Stimulated activated naive CD8-positive, alpha-beta T cell treated with anti-CD3 and anti-CD28 coated beads, Interleukin-15, amount 100 ng/mL, for 72 hours (primary cell): ENCODE measurements around the gene KLHDC3.

ENCODE experiments used
- ATAC-seq: fragments of 150-1000 bp; cut with Tn5 transposase; 2 replicates; pipeline ENCODE4 v1.10.0; 2021; ENCODE audit warnings: mild to moderate bottlenecking, moderate library complexity
- DNase-seq, 2 donors: peaks; one replicate each; pipeline ENCODE4 v3.0.0; 2021 to 2022
- H3K27ac Mint-ChIP-seq, 2 donors: one replicate each; pipeline ENCODE4 v1.8.0; 2022; ENCODE audit warnings: mild to moderate bottlenecking in 2 of 2, mixed read lengths in 2 of 2, moderate library complexity in 2 of 2
- H3K27me3 Mint-ChIP-seq: one replicate; pipeline ENCODE4 v1.8.0; 2022; ENCODE audit warnings: mixed read lengths
- H3K4me1 Mint-ChIP-seq: one replicate; pipeline ENCODE4 v1.8.0; 2022; ENCODE audit warnings: mild to moderate bottlenecking, mixed read lengths
- H3K4me3 Mint-ChIP-seq, 2 donors: one replicate each; pipeline ENCODE4 v1.8.0; 2022; ENCODE audit warnings: mild to moderate bottlenecking in 2 of 2, mixed read lengths in 2 of 2, moderate library complexity in 1 of 2
- H3K9me3 Mint-ChIP-seq, 2 donors: one replicate each; pipeline ENCODE4 v1.8.0; 2022; ENCODE audit warnings: mixed read lengths in 2 of 2

Gene KLHDC3

DNA sequence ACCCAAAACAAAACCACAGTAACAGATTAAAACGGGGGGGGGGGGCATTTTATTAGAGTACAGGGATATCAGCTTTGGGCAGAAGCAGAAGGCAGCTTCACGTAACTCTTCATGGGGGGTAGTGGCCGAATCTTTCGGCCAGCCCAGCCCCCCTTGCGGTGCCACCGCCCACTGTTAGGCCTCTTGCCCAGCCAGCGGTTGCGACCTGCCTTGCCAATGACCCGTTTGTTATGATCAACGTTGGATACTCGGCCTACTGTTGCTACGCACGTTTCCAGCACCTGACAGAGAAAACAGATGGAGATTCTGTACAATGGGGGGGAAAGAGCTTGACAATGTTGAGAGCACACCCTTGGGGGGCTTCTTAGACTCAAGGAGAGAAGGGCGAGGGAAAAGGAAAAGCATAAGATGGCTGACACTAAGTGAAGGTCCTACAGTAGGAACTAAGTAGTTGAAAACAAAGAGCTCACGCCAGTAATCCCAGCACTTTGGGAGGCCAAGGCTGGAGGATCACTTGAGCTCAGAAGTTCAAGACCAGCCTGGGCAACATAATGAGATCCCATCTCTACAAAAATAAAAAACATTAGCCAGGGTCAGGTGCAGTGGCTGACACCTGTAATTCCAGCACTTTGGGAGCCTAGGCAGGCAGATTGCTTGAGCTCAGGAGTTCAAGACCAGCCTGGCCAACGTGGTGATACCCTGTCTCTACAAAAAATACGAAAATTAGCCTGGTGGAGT, 40.3 kb downstream of the KLHDC3 start:
- DNase-seq: no peak
- Mint-ChIP-seq H3K27me3 (no peaks in the 10 kb centered on the region), H3K4me1 (peaks cover 67% of the 10 kb centered on the region), H3K27ac (peak overlapping the region; percentile 98 to 99), H3K4me3 (peak overlapping the region; percentile 98 to 99), H3K9me3 (no peaks in the 10 kb centered on the region)
- ATAC-seq: no peak

DNA sequence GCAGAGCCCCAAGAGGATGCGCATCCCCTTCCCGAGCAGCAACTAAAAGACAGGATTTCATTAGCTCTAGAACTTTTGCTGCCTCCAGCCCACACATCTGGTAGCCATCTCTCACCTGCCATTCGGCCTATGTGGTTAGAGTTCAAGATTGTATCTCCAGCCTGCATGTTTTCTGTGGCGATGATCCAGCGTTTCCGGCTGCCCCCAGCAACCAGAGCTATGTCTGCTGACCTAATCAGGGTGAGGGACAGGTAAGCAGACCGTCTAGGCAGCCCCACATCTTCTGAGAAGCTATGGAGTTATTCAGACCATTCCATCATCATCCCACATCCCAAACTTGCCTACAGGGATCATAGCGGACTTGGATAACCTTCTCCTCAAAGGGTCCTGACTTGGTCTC, 41.9 kb downstream of the KLHDC3 start:
- no peak for ATAC-seq
- H3K4me3 Mint-ChIP-seq: peak overlapping the region in 1 of 2 donors; percentile 19
- no peaks in the 10 kb centered on the region for H3K27me3 Mint-ChIP-seq
- H3K9me3 Mint-ChIP-seq: no peaks in the 10 kb centered on the region
- peaks cover 67% of the 10 kb centered on the region for H3K4me1 Mint-ChIP-seq
- DNase-seq: no peak
- peak overlapping the region in 1 of 2 donors; percentile 75 for H3K27ac Mint-ChIP-seq

DNA sequence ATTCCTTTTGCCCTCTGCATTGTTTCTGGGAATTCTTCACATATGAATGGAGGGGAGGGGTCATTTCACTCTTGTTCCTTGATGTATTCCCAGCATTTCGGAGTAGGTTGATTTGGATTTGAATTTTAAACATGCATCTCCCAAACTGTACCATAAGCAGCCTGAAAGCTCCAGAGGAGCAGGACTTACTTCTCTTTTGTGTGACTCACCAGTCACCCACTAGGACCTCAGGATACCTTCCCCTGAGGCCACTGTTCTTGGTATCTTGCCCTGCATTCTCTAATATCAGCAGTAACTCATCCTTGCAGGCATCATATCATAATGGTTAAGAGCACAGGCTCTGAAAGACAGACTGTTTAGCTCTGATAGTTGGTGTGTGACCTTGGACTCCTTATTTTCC, 44.5 kb downstream of the KLHDC3 start:
- Mint-ChIP-seq H3K27me3 (no peaks in the 10 kb centered on the region), H3K27ac (peak overlapping the region; percentile 98 to 99), H3K4me3 (peak overlapping the region; percentile 88 to 93), H3K4me1 (peaks cover 49% of the 10 kb centered on the region), H3K9me3 (no peaks in the 10 kb centered on the region)
- ATAC-seq (no peak), DNase-seq (no peak)

DNA sequence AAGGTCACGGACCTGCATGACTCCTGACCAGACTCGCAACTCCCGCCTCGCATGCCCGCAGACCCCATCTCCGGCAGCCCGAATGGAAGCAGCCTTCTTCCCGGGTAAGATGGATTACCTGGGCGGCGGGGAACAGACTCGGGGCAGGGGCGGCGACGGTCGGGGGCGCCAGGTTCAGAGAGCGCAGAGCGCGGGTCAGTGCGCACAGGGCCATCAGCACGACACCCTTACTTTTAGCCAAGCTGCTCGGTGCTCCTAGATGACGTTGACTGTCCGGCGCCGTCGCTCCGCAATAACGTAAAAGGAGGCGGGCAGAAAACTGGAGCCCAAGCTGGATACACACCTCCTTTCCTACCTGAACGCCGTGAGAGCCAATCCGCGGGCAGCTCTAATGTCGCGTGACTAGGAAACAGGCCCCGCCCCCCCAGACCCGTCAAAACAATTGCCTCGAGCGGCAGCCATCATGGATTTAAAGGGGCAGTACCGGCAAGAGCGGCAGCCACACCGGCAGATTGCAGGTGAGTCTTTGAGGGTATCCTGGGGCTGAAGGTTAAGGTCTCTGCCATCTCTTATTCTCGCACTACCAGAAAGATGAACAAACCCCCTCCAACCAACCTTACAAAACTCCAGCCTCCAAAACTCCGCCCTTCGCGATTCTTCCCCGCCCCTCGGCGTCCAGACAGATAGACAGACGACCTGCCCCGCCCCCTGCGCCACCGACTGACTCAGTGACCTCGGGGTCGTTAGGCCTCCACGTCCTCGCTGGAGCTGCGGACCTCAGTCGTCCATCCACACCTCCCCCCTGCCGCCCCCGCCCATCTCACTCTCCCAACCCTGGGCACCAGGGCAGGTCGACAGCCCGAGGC, 45.4 kb downstream of the KLHDC3 start, which contains the start of the genes KLC4 and MRPL2:
KLC4 (plus strand) TSS at position 464 of the 866 bp plus-strand sequence. CDS start 1,705 bp downstream, outside the sequence.
MRPL2 (minus strand) TSS at position 267 of the 866 bp plus-strand sequence; CDS start at position 214, 53 bp downstream.
- DNase-seq (peak; percentile 94 to 97), ATAC-seq (peak; percentile 97)
- peak within 1 kb of the TSS; percentile 88 to 93 for H3K4me3 Mint-ChIP-seq
- H3K27ac Mint-ChIP-seq: peak within 1 kb of the TSS; percentile 98 to 99
- no peaks in the 10 kb centered on the region for H3K9me3 Mint-ChIP-seq
- H3K27me3 Mint-ChIP-seq: no peaks in the 10 kb centered on the region
- H3K4me1 Mint-ChIP-seq: peaks cover 42% of the 10 kb centered on the region

DNA sequence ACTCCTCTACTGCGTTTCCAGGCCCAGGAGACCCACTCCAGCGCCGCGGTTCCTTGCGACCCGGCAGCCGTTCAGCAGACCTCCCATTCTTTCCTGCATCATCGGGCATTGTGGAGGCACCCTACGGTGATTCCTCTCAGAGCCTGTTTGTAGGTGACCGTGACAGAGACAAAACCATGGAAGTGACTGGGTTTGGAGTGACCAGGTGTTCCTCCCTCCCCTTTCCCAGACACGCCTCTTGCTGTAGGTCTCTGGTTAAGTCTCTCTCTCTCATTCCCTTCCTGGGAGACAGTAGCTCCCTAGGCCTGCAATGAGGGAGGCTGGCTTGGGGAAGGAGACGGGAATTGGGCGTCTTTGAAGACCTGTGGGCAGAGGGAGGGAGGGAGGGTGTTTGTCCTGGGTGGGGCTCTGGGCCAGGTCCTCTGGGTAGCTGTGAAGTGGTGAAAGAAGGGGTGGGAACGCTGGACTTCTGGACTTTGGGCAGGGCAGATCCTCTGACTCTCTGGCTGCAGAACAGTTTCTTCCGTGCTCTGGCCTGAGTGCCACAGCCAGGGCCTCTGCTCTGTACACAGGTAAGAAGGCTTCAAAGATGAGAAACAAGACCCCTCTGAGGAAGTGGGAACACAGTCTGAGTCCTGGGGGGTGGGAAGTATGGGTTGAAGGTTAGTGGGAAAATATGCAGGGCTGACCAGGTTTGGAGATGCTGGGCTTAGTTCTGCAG, 46.1 kb downstream of the KLHDC3 start:
- Mint-ChIP-seq H3K27me3 (no peaks in the 10 kb centered on the region), H3K4me1 (peaks cover 40% of the 10 kb centered on the region), H3K27ac (peak overlapping the region; percentile 98 to 99), H3K9me3 (no peaks in the 10 kb centered on the region), H3K4me3 (peak overlapping the region; percentile 88 to 93)
- no peak for ATAC-seq
- no peak for DNase-seq

DNA sequence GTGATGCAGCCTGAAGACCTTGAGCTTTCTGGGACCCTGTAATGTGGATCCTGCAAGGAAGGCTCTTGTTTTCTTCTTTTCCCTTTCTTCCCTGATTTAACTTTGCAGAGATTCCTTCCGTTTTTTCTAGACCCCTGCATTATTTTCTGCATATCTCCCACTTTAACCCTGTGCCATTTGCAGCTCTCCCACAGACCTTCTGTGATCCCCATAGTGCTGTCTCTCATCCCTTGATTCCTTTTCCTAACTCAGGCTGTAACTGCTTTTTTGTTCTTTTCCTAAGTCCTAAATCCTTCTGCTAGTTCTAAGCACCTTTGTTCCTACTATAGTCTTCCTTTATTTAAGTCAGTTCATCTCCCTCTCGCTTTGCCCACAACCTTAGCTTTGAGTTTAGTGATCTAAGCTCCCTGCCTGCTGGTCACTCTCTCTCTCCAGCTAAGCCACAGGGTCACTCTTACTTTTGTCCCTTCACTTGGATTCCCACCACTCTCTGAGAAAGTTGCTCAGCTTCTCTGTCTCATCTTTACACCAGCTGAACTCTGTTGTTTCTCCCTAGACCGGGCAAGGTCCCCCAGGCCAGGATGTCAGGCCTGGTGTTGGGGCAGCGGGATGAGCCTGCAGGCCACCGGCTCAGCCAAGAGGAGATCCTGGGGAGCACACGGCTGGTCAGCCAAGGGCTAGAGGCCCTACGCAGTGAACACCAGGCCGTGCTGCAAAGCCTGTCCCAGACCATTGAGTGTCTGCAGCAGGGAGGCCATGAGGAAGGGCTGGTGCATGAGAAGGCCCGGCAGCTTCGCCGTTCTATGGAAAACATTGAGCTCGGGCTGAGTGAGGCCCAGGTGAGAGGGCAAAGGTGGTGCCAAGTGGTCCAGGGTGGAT, 46.9 kb downstream of the KLHDC3 start:
- ATAC-seq (no peak), DNase-seq (no peak)
- H3K27me3 Mint-ChIP-seq: no peaks in the 10 kb centered on the region
- H3K9me3 Mint-ChIP-seq: no peaks in the 10 kb centered on the region
- H3K4me1 Mint-ChIP-seq: peaks cover 36% of the 10 kb centered on the region
- peak overlapping the region in 1 of 2 donors; percentile 1 for H3K27ac Mint-ChIP-seq
- H3K4me3 Mint-ChIP-seq: peak overlapping the region; percentile 88 to 93

DNA sequence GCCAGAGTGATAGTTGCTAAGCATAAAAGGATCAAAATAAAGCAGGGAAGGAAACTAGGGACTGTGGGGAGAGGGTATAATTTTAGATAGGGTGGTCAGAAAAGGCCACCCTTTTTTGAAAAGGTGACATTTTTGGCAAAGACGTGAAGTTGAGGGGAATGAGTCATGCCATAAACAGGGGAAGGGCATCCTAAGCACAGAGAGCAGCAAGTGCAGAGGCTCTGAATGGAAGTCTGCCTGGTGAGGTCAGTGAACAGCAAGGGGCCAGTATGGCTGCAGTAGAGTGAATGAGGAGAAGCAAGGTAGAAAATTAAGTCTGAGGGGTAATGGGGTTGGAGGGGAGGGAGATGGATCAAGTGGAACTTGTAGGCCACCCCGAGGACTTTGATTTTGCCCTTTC, 47.8 kb downstream of the KLHDC3 start:
- no peak for DNase-seq
- ATAC-seq: no peak
- Mint-ChIP-seq H3K27me3 (no peaks in the 10 kb centered on the region), H3K4me3 (no peak overlapping the region), H3K9me3 (no peaks in the 10 kb centered on the region), H3K4me1 (peaks cover 33% of the 10 kb centered on the region), H3K27ac (no peak overlapping the region)

DNA sequence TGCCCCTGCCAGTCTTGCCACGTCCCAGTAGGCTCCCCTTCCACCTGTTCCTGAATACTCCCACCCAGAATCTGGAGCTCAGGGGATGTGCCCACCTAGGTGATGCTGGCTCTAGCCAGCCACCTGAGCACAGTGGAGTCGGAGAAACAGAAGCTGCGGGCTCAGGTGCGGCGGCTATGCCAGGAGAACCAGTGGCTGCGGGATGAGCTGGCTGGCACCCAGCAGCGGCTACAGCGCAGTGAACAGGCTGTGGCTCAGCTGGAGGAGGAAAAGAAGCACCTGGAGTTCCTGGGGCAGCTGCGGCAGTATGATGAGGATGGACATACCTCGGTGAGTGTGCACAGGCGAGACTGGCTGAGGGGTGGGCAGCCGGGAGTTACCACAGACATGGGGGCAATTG, 48.8 kb downstream of the KLHDC3 start:
- ATAC-seq (no peak), DNase-seq (no peak)
- Mint-ChIP-seq H3K27ac (no peak overlapping the region), H3K27me3 (no peaks in the 10 kb centered on the region), H3K4me3 (no peak overlapping the region), H3K9me3 (no peaks in the 10 kb centered on the region), H3K4me1 (peaks cover 30% of the 10 kb centered on the region)

DNA sequence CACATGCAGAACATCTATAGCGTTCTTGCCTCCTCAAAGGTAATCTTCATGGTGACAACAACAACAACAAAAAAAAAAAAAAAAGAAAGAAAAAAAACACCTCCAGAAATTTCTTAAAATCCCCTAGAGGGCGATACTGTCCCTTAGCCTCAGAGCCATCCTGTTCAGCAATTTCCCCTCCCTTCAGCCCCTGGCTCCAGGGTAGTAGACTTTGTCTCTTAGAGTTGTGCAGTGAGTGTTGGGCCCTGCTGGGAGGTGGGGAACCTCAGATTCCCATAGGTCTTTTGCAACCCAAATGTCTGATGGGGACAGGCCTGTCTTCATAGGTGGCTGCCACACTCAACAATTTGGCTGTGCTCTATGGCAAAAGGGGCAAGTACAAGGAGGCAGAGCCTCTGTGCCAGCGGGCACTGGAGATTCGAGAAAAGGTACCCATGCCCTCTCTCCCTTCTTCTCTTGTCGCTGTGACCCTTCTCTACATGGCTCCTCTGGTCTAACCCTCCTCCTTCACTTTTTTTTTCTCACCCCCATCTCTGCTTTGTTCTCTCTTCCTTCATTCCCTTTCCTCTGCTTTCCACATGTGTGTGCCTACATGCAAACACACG, 56.1 kb downstream of the KLHDC3 start:
- peaks cover 5% of the 10 kb centered on the region for H3K27me3 Mint-ChIP-seq
- no peak overlapping the region for H3K4me3 Mint-ChIP-seq
- no peaks in the 10 kb centered on the region for H3K9me3 Mint-ChIP-seq
- DNase-seq (no peak), ATAC-seq (peak; percentile 80)
- no peak overlapping the region for H3K27ac Mint-ChIP-seq
- no peaks in the 10 kb centered on the region for H3K4me1 Mint-ChIP-seq
